MCF 10A (cell line): Measurements from ENCODE around the gene SERPINH1. TPM values are rescaled to one million over a fixed set of nuclear protein-coding genes. Genes with fewer than 3 reads are reported as not detected.

Experiments used
- BruUV-seq: library from RNA; stranded (reverse); fragments of 400-500 nt; replicated peaks from 2 replicates; lab custom pipeline; 2021; lab: Mats Ljungman, UMichigan
- CTCF ChIA-PET: fragments of 300-600 bp; sonication (Branson Sonifier 250); formaldehyde crosslinking; extraction: SDS; loops from one replicate; lab custom pipeline; 2021; ENCODE audit warnings: antibody characterized with exemption, inconsistent platforms; lab: Yijun Ruan, JAX
- POLR2A ChIA-PET: fragments of 300-600, 350-650 bp; sonication (Branson Sonifier 250); formaldehyde crosslinking; extraction: SDS; loops from one replicate; lab custom pipeline; 2020; ENCODE audit warnings: antibody characterized with exemption, inconsistent platforms; lab: Yijun Ruan, JAX
- DNase-seq: peaks from one replicate; pipeline ENCODE4 v3.0.0-alpha.2; 2018; ENCODE audit not compliant: unreplicated experiment
- H3K27ac Mint-ChIP-seq: one replicate; pipeline ENCODE4 v1.8.0; 2022; ENCODE audit warnings: mild to moderate bottlenecking, low read depth, mixed read lengths; ENCODE audit not compliant: unreplicated experiment
- H3K27me3 Mint-ChIP-seq: one replicate; pipeline ENCODE4 v1.8.0; 2022; ENCODE audit warnings: mixed read lengths; ENCODE audit not compliant: insufficient read depth, unreplicated experiment
- H3K36me3 Mint-ChIP-seq: one replicate; pipeline ENCODE4 v1.8.0; 2022; ENCODE audit warnings: mild to moderate bottlenecking, moderate library complexity, mixed read lengths; ENCODE audit not compliant: insufficient read depth, unreplicated experiment
- H3K4me1 Mint-ChIP-seq: one replicate; pipeline ENCODE4 v1.8.0; 2022; ENCODE audit warnings: mixed read lengths; ENCODE audit not compliant: insufficient read depth, unreplicated experiment
- H3K4me3 Mint-ChIP-seq: one replicate; pipeline ENCODE4 v1.8.0; 2022; ENCODE audit warnings: mild to moderate bottlenecking, moderate library complexity, mixed read lengths; ENCODE audit not compliant: unreplicated experiment
- H3K9me3 Mint-ChIP-seq: one replicate; pipeline ENCODE4 v1.8.0; 2022; ENCODE audit warnings: mixed read lengths; ENCODE audit not compliant: unreplicated experiment
- intact Hi-C: fragments of 100-400 bp; cut with micrococcal nuclease; formaldehyde crosslinking; loops from 2 replicates; pipeline ENCODE4 v1.14.1; 2022
- total RNA-seq: library from RNA; stranded (reverse); gene quantifications from 2 replicates; pipeline ENCODE4 v1.2.3, GENCODE V29; 2022
- TF ChIP-seq, protein P1 (sequence below): fragments of 200-600 bp; IDR thresholded peaks from one replicate; pipeline ENCODE4 v1.8.0; 2022; ENCODE audit warnings: antibody characterized with exemption, mild to moderate bottlenecking; ENCODE audit not compliant: unreplicated experiment

SERPINH1 gene
- total RNA-seq, 1 experiment from 2014 or later: 80.5 TPM

DNA sequence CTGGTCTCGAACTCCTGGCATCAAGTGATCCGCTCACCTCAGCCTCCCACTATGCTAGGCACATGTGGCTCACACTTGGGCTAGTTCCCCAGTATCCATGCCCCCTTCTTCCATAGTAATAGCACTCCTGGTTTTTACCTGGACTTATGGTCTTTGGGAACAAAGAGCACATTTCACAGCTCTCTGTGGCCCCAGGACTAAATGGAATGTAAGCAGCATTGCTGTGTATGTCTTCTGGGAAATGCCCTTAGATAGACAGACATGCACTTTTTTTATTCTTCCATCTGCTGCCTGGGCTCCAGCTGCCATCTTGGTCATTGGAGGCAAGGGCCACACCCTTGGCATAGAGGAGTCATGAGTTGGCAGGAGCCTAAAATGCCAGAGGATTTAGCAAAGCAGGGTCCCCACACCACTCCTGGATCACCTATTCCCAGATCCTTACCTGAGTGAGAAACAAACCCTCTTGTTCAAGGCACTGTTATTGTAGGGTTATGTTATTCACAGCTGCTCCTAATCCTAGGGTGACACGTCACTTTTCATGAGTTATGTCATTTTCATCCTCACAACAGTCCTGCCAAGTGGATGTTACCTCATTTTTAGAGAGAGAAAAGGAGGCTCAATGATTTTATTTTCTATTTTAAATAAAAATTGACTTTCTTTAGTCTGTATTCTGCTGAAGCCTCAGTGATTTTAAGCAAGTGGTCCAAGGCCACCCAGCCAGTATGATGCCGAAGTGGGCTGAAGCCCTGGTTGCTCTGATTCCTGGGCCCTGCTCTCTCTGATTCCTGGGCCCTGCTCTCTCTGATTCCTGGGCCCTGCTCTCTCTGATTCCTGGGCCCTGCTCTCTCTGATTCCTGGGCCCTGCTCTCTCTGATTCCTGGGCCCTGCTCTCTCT, 20.6 kb upstream of the SERPINH1 start:
- BruUV-seq: no TSS peak
- Mint-ChIP-seq H3K27me3 (no peaks in the 10 kb centered on the region), H3K4me1 (peaks cover 7% of the 10 kb centered on the region), H3K4me3 (no peak overlapping the region), H3K36me3 (no peaks in the 10 kb centered on the region), H3K27ac (no peak overlapping the region), H3K9me3 (no peaks in the 10 kb centered on the region)
- CTCF ChIA-PET: interaction anchor here (0.6 to 1.5 kb wide), 3 partner anchors 9 to 535 kb away, joined by 3 to 5 read pairs (median 4); no protein-coding TSS in a partner anchor
- intact Hi-C loops: no loop called here
- POLR2A ChIA-PET: no interaction called here
- TF ChIP-seq, protein P1, sequence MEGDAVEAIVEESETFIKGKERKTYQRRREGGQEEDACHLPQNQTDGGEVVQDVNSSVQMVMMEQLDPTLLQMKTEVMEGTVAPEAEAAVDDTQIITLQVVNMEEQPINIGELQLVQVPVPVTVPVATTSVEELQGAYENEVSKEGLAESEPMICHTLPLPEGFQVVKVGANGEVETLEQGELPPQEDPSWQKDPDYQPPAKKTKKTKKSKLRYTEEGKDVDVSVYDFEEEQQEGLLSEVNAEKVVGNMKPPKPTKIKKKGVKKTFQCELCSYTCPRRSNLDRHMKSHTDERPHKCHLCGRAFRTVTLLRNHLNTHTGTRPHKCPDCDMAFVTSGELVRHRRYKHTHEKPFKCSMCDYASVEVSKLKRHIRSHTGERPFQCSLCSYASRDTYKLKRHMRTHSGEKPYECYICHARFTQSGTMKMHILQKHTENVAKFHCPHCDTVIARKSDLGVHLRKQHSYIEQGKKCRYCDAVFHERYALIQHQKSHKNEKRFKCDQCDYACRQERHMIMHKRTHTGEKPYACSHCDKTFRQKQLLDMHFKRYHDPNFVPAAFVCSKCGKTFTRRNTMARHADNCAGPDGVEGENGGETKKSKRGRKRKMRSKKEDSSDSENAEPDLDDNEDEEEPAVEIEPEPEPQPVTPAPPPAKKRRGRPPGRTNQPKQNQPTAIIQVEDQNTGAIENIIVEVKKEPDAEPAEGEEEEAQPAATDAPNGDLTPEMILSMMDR: no peak
- DNase-seq: no peak

DNA sequence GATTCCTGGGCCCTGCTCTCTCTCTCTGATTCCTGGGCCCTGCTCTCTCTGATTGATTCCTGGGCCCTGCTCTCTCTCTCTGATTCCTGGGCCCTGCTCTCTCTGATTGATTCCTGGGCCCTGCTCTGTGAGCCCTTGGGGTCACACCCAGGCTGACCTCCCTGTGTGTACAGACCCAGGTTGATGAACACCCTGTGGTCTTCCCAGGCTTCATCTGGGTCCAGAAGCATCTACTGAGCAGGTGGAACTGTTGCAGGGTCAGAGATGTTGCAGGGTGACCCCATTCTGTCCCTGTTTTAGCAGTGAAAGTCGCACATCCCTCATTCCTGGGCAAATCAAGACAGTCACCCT, 20.0 kb upstream of the SERPINH1 start:
- no peaks in the 10 kb centered on the region for H3K36me3 Mint-ChIP-seq
- intact Hi-C loops: no loop called here
- CTCF ChIA-PET: interaction anchor here (1.2 kb wide), 1 partner anchor 10 kb away, joined by 5 read pairs; no protein-coding TSS in a partner anchor
- no peak for DNase-seq
- no peak overlapping the region for H3K4me3 Mint-ChIP-seq
- H3K4me1 Mint-ChIP-seq: peaks cover 7% of the 10 kb centered on the region
- no TSS peak for BruUV-seq
- no peak overlapping the region for H3K27ac Mint-ChIP-seq
- TF ChIP-seq, protein P1: no peak
- no peaks in the 10 kb centered on the region for H3K27me3 Mint-ChIP-seq
- no peaks in the 10 kb centered on the region for H3K9me3 Mint-ChIP-seq
- POLR2A ChIA-PET: no interaction called here

DNA sequence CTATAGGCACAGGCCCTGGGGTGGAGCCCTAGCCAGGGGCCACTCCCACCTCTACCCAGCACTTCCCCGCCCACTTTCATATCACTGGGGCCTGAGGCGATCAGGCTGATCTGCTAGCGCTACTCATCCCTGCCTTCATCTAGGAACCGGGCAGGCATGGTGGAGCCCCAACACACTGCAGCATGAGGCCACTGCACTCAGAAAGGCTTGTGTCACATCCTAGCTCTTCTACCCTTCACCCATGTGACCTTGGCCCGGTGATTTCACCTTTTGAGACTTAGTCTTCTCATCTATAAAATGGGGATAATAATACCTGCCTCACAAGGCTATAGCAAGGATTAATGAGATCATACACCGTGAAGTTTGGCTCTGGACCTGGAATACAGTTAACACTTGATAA, 18.2 kb upstream of the SERPINH1 start:
- BruUV-seq: no TSS peak
- POLR2A ChIA-PET: no interaction called here
- no peaks in the 10 kb centered on the region for H3K36me3 Mint-ChIP-seq
- H3K4me1 Mint-ChIP-seq: peaks cover 5% of the 10 kb centered on the region
- no peak overlapping the region for H3K4me3 Mint-ChIP-seq
- no peak for DNase-seq
- CTCF ChIA-PET: interaction anchor here (0.6 to 1.8 kb wide), 5 partner anchors 10 to 99 kb away, joined by 3 to 10 read pairs (median 5); no protein-coding TSS in a partner anchor
- H3K27me3 Mint-ChIP-seq: no peaks in the 10 kb centered on the region
- intact Hi-C loops: no loop called here
- TF ChIP-seq, protein P1: no peak
- H3K9me3 Mint-ChIP-seq: no peaks in the 10 kb centered on the region
- H3K27ac Mint-ChIP-seq: no peak overlapping the region

DNA sequence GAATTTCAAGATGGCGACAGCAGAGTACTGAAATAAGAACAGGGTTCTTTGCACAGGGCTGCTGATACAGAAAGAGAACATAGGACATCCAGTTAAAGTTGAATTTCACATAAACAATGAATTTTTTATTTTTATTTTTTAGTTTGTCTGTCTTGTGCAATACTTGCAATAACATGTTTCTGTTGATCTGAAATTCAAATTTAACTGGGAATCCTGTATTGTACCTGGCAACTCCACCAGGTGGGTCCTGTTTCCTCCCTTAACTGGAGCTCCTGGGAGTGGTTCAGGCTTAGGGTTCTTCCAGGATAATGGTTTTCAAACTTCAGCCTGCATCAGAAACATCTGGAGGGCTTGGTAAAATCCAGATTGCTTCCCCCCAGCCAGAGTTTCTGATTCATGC, 14.9 kb upstream of the SERPINH1 start:
- no peaks in the 10 kb centered on the region for H3K36me3 Mint-ChIP-seq
- no peak overlapping the region for H3K4me3 Mint-ChIP-seq
- H3K27ac Mint-ChIP-seq: no peak overlapping the region
- TF ChIP-seq, protein P1: no peak
- ChIA-PET CTCF (interaction anchor here (0.6 to 1.6 kb wide), 12 partner anchors 8 to 766 kb away, joined by 3 to 10 read pairs (median 3); no protein-coding TSS in a partner anchor), POLR2A (interaction anchor here (0.9 to 1.8 kb wide), 3 partner anchors 15 to 17 kb away, joined by 3 to 5 read pairs (median 4); no protein-coding TSS in a partner anchor)
- no peaks in the 10 kb centered on the region for H3K9me3 Mint-ChIP-seq
- H3K27me3 Mint-ChIP-seq: no peaks in the 10 kb centered on the region
- intact Hi-C loops: loop anchor here (1.0 to 5.0 kb wide), 4 partner anchors 15 to 256 kb away; partner anchors contain the start of gene SERPINH1
- peaks cover 5% of the 10 kb centered on the region for H3K4me1 Mint-ChIP-seq
- DNase-seq: no peak
- no TSS peak for BruUV-seq
